Neural cell (in vitro differentiated cells): ENCODE data around the gene TMEM200B. TPM values are rescaled to one million over a fixed set of nuclear protein-coding genes. Genes with fewer than 3 reads are reported as not detected.

ENCODE experiments used
- H2AFZ ChIP-seq: fragments of 200-600, 300-800 bp; sonication (generic), shearing (Covaris generic); 2 replicates; pipeline ENCODE4 v1.6.0; 2014; ENCODE audit warnings: low read depth, mild to moderate bottlenecking, antibody characterized with exemption, low read length, moderate library complexity
- H3F3A ChIP-seq: fragments of 200-600 bp; shearing (Covaris generic); 2 replicates; pipeline ENCODE4 v1.6.1; 2016; ENCODE audit warnings: mild to moderate bottlenecking, moderate library complexity, mixed read lengths, antibody characterized with exemption, low read length; ENCODE audit not compliant: insufficient read depth, poor library complexity, severe bottlenecking
- H3K27ac ChIP-seq: fragments of 200-600, 300-800 bp; sonication (generic), shearing (Covaris generic); 2 replicates; pipeline ENCODE4 v1.5.1; 2014; ENCODE audit warnings: mild to moderate bottlenecking, low read length, moderate library complexity
- H3K27me3 ChIP-seq: fragments of 300-800, 200-600 bp; sonication (generic), shearing (Covaris generic); 2 replicates; pipeline ENCODE4 v1.6.0; 2014; ENCODE audit warnings: mild to moderate bottlenecking, low read depth, low read length, moderate library complexity; ENCODE audit not compliant: insufficient read depth
- H3K36me3 ChIP-seq: fragments of 300-800, 200-600 bp; sonication (generic), shearing (Covaris generic); 2 replicates; pipeline ENCODE4 v1.5.1; 2014; ENCODE audit warnings: mild to moderate bottlenecking, antibody characterized with exemption, low read length, moderate library complexity; ENCODE audit not compliant: insufficient read depth
- H3K4me2 ChIP-seq: fragments of 300-800, 200-600 bp; sonication (generic), shearing (Covaris generic); 2 replicates; pipeline ENCODE4 v1.6.0; 2014; ENCODE audit warnings: mild to moderate bottlenecking, low read length
- H3K4me3 ChIP-seq: fragments of 300-800, 200-600 bp; sonication (generic), shearing (Covaris generic); 2 replicates; pipeline ENCODE4 v1.5.1; 2014; ENCODE audit warnings: mild to moderate bottlenecking, low read length, moderate library complexity
- H3K79me2 ChIP-seq: fragments of 200-600 bp; shearing (Covaris generic); replicated peaks from 2 replicates; pipeline ENCODE4 v1.6.0; 2014; ENCODE audit warnings: mild to moderate bottlenecking, low read length, moderate library complexity; ENCODE audit not compliant: insufficient read depth
- H3K9ac ChIP-seq: fragments of 300-800, 200-600 bp; sonication (generic), shearing (Covaris generic); 2 replicates; pipeline ENCODE4 v1.6.1; 2016; ENCODE audit warnings: mild to moderate bottlenecking, low read length, mixed read lengths
- H3K9me2 ChIP-seq: fragments of 200-600 bp; shearing (Covaris generic); 2 replicates; pipeline ENCODE4 v1.6.1; 2016; ENCODE audit warnings: mild to moderate bottlenecking, low read length, mixed read lengths; ENCODE audit not compliant: insufficient read depth
- H3K9me3 ChIP-seq: fragments of 200-600, 300-800 bp; sonication (generic), shearing (Covaris generic); 2 replicates; pipeline ENCODE4 v1.6.1; 2016; ENCODE audit warnings: mild to moderate bottlenecking, mixed run types, low read length, moderate library complexity, mixed read lengths
- H4K20me1 ChIP-seq: fragments of 200-600 bp; shearing (Covaris generic); 2 replicates; pipeline ENCODE4 v1.6.1; 2016; ENCODE audit warnings: mild to moderate bottlenecking, mixed run types; ENCODE audit not compliant: insufficient read depth
- EP300 ChIP-seq: fragments of 450-650 bp; conservative IDR thresholded peaks from 2 replicates; pipeline ENCODE4 v1.6.1; 2014; ENCODE audit warnings: antibody characterized with exemption, mild to moderate bottlenecking, moderate library complexity; ENCODE audit not compliant: poor library complexity, severe bottlenecking
- EZH2 ChIP-seq: fragments of 200-600, 300-800 bp; shearing (Covaris generic), sonication (generic); IDR thresholded peaks from 2 replicates; pipeline ENCODE4 v1.6.1; 2014; ENCODE audit warnings: antibody characterized with exemption, low read length, borderline replicate concordance, mild to moderate bottlenecking; ENCODE audit not compliant: insufficient read depth, poor library complexity, severe bottlenecking
- MXI1 ChIP-seq: fragments of 450-650 bp; conservative IDR thresholded peaks from 2 replicates; pipeline ENCODE4 v1.6.1; 2014; ENCODE audit warnings: antibody characterized with exemption, mild to moderate bottlenecking; ENCODE audit not compliant: poor library complexity, severe bottlenecking
- POLR2AphosphoS5 ChIP-seq: IDR thresholded peaks from 2 replicates; pipeline ENCODE4 v1.6.1; 2012
- RAD21 ChIP-seq: fragments of 450-650 bp; conservative IDR thresholded peaks from 2 replicates; pipeline ENCODE4 v1.6.1; 2014; ENCODE audit warnings: antibody characterized with exemption, mild to moderate bottlenecking, moderate library complexity
- SMC3 ChIP-seq: fragments of 450-650 bp; conservative IDR thresholded peaks from 2 replicates; pipeline ENCODE4 v1.6.1; 2014; ENCODE audit warnings: antibody characterized with exemption, mild to moderate bottlenecking, moderate library complexity; ENCODE audit not compliant: poor library complexity
- TAF1 ChIP-seq: IDR thresholded peaks from 2 replicates; pipeline ENCODE4 v1.6.1; 2012; ENCODE audit warnings: low read depth
- polyA plus RNA-seq: library from polyadenylated mRNA; depleted of rRNA; stranded (reverse); fragments of >200 nt; gene quantifications from 2 replicates; pipeline ENCODE4 v1.2.3, GENCODE V29; 2014
- TF ChIP-seq, protein P1 (sequence below): IDR thresholded peaks from 2 replicates; pipeline ENCODE4 v1.6.1; 2012; ENCODE audit warnings: borderline replicate concordance
- TF ChIP-seq, protein P2 (sequence below): fragments of 450-650 bp; IDR thresholded peaks from 2 replicates; pipeline ENCODE4 v1.5.1; 2014; ENCODE audit warnings: antibody characterized with exemption, mild to moderate bottlenecking, moderate library complexity; ENCODE audit not compliant: poor library complexity, severe bottlenecking

TMEM200B gene
- polyA plus RNA-seq, 1 donor from 2014 or later, result 0.11 TPM

DNA sequence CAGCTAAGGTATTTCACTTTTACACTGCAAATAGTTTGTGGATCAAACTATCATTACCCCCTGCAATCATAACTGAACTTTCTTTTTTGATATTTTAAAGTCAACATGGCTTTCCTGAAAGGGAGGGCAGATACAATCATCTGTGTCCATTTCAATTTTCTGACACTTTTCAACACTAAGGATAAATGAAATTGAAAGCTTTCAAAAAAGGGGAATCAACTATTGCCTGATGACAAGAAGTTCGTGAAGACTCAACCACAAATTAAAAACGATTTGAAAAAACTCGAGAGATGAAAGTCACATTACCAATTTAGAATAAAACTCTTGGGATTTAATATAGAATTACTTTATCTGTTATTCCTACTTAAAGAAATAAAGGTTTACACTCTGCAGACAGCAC, 46.3 kb upstream of the TMEM200B start:
- Histone ChIP-seq H3K79me2 (peaks cover 72% of the 10 kb centered on the region), H3F3A (no peaks in the 10 kb centered on the region), H3K9me2 (no peaks in the 10 kb centered on the region), H3K4me3 (no peak overlapping the region), H3K9me3 (no peaks in the 10 kb centered on the region), H3K27me3 (no peaks in the 10 kb centered on the region), H3K4me2 (no peak overlapping the region), H2AFZ (no peak overlapping the region), H3K36me3 (no peaks in the 10 kb centered on the region), H3K9ac (no peak overlapping the region), H4K20me1 (peaks cover 3% of the 10 kb centered on the region), H3K27ac (no peak overlapping the region)
- TF ChIP-seq, protein P1, sequence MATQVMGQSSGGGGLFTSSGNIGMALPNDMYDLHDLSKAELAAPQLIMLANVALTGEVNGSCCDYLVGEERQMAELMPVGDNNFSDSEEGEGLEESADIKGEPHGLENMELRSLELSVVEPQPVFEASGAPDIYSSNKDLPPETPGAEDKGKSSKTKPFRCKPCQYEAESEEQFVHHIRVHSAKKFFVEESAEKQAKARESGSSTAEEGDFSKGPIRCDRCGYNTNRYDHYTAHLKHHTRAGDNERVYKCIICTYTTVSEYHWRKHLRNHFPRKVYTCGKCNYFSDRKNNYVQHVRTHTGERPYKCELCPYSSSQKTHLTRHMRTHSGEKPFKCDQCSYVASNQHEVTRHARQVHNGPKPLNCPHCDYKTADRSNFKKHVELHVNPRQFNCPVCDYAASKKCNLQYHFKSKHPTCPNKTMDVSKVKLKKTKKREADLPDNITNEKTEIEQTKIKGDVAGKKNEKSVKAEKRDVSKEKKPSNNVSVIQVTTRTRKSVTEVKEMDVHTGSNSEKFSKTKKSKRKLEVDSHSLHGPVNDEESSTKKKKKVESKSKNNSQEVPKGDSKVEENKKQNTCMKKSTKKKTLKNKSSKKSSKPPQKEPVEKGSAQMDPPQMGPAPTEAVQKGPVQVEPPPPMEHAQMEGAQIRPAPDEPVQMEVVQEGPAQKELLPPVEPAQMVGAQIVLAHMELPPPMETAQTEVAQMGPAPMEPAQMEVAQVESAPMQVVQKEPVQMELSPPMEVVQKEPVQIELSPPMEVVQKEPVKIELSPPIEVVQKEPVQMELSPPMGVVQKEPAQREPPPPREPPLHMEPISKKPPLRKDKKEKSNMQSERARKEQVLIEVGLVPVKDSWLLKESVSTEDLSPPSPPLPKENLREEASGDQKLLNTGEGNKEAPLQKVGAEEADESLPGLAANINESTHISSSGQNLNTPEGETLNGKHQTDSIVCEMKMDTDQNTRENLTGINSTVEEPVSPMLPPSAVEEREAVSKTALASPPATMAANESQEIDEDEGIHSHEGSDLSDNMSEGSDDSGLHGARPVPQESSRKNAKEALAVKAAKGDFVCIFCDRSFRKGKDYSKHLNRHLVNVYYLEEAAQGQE, result no peak
- no peak for TF ChIP-seq MXI1
- TF ChIP-seq EP300, result no peak
- no peak for TF ChIP-seq RAD21
- TF ChIP-seq TAF1, result no peak
- TF ChIP-seq, protein P2, sequence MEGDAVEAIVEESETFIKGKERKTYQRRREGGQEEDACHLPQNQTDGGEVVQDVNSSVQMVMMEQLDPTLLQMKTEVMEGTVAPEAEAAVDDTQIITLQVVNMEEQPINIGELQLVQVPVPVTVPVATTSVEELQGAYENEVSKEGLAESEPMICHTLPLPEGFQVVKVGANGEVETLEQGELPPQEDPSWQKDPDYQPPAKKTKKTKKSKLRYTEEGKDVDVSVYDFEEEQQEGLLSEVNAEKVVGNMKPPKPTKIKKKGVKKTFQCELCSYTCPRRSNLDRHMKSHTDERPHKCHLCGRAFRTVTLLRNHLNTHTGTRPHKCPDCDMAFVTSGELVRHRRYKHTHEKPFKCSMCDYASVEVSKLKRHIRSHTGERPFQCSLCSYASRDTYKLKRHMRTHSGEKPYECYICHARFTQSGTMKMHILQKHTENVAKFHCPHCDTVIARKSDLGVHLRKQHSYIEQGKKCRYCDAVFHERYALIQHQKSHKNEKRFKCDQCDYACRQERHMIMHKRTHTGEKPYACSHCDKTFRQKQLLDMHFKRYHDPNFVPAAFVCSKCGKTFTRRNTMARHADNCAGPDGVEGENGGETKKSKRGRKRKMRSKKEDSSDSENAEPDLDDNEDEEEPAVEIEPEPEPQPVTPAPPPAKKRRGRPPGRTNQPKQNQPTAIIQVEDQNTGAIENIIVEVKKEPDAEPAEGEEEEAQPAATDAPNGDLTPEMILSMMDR, result no peak
- no peak for TF ChIP-seq SMC3
- no peak for TF ChIP-seq EZH2
- TF ChIP-seq POLR2AphosphoS5, result no peak

DNA sequence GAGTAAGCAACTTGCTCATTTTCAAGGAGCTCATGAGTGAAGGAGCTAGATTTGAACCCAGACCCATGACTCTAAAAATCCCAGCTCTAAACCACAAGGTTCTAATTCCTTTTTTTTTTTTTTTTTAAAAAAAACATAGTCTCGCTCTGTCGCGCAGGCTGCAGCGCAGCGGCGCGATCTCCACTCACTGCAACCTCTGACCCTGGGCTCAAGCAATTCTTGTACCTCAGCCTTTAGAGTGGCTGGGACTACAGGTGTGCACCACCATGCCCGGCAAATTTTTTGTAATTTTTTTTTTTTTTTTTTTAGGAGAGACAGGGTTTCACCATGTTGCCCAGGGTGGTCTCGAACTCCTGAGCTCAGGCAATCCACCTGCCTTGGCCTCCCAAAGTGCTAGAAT, 44.2 kb upstream of the TMEM200B start:
- H3K9me2 ChIP-seq, result no peaks in the 10 kb centered on the region
- no peak overlapping the region for H3K9ac ChIP-seq
- H3K4me2 ChIP-seq, result no peak overlapping the region
- no peak overlapping the region for H3K4me3 ChIP-seq
- H3F3A ChIP-seq, result no peaks in the 10 kb centered on the region
- H2AFZ ChIP-seq, result no peak overlapping the region
- H3K27me3 ChIP-seq, result no peaks in the 10 kb centered on the region
- H3K79me2 ChIP-seq, result peaks cover 55% of the 10 kb centered on the region
- H4K20me1 ChIP-seq, result peaks cover 3% of the 10 kb centered on the region
- no peaks in the 10 kb centered on the region for H3K9me3 ChIP-seq
- no peak overlapping the region for H3K27ac ChIP-seq
- H3K36me3 ChIP-seq, result no peaks in the 10 kb centered on the region
- TF ChIP-seq, protein P2, result no peak
- TF ChIP-seq SMC3 (no peak), MXI1 (no peak), RAD21 (no peak), EP300 (no peak), POLR2AphosphoS5 (no peak), EZH2 (no peak), TAF1 (no peak)
- TF ChIP-seq, protein P1, result no peak
